NCI-H1930 (cell line): Measurements from ENCODE around the gene C3orf49.

Source experiments
- DNase-seq, 2 experiments: peaks; one replicate each; lab custom pipeline; 2025; lab: John Stamatoyannopoulos, UW

Gene C3orf49

GRCh38 chr3:63886858-63887257, 67.8 kb downstream of the C3orf49 start:
- DNase-seq, result no peak

- no peak for DNase-seq
Observed at GRCh38 chr3:63891518-63891917, 72.4 kb downstream of the C3orf49 start.

- no peak for DNase-seq
Observed at GRCh38 chr3:63892773-63893352, 73.8 kb downstream of the C3orf49 start.

GRCh38 chr3:63895422-63896189, 76.5 kb downstream of the C3orf49 start:
- DNase-seq, result no peak

GRCh38 chr3:63896332-63897030, 77.4 kb downstream of the C3orf49 start:
- no peak for DNase-seq
